T-helper 1 cell treated with Interleukin-12 subunit alpha and Interleukin-12 subunit beta and Interleukin-4 antibody, amounts not matched to agents 30 μg/mL and 1 μg/mL, for 36 hours (primary cell): ENCODE data around the gene OR51A7.
"Not testable (repeated sequence)": the region's sequence is repeated elsewhere in the genome, so short reads cannot be mapped to it uniquely, and the experiment has no call there.

Experiments used
- H3K27ac Mint-ChIP-seq: one replicate; pipeline ENCODE4 v1.8.0; 2021; ENCODE audit warnings: mild to moderate bottlenecking, mixed read lengths
- H3K27me3 Mint-ChIP-seq: one replicate; pipeline ENCODE4 v1.8.0; 2021; ENCODE audit warnings: low read depth, mixed read lengths
- H3K36me3 Mint-ChIP-seq: one replicate; pipeline ENCODE4 v1.8.0; 2021; ENCODE audit warnings: low read depth, mixed read lengths
- H3K4me1 Mint-ChIP-seq: one replicate; pipeline ENCODE4 v1.8.0; 2021; ENCODE audit warnings: low read depth, mixed read lengths
- H3K4me3 Mint-ChIP-seq: one replicate; pipeline ENCODE4 v1.8.0; 2021; ENCODE audit warnings: mild to moderate bottlenecking, moderate library complexity, mixed read lengths
- H3K9me3 Mint-ChIP-seq: one replicate; pipeline ENCODE4 v1.8.0; 2021; ENCODE audit warnings: mixed read lengths

OR51A7 gene, protein sequence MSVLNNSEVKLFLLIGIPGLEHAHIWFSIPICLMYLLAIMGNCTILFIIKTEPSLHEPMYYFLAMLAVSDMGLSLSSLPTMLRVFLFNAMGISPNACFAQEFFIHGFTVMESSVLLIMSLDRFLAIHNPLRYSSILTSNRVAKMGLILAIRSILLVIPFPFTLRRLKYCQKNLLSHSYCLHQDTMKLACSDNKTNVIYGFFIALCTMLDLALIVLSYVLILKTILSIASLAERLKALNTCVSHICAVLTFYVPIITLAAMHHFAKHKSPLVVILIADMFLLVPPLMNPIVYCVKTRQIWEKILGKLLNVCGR

DNA sequence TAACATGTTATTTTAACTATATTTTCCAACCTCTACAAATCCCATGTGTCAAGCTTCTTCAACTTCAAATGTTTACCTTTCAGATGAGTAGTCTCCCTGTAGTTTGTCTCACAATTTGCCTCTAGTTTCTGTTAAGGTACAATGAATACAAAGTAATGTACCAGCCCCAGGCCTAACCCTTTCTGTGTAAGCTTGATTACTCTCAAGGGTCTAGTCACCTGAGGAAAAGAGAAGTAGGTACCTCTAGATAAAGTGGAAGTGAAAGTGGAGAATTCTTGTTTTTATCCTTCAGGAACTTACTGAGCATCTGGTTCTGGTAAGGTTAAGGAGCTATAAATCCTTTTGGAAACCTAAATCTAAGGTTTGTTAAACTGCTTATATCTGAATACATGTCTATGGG, at the start of gene OR51A7:
Gene OR51A7 (plus strand): TSS at position 300 of the 400 bp plus-strand sequence. CDS start 3,587 bp downstream, outside the sequence.
- Mint-ChIP-seq H3K4me1 (no peaks in the 10 kb centered on the region), H3K36me3 (no peaks in the 10 kb centered on the region), H3K4me3 (no peak within 1 kb of the TSS), H3K27ac (no peak within 1 kb of the TSS), H3K27me3 (no peaks in the 10 kb centered on the region), H3K9me3 (no peaks in the 10 kb centered on the region)

DNA sequence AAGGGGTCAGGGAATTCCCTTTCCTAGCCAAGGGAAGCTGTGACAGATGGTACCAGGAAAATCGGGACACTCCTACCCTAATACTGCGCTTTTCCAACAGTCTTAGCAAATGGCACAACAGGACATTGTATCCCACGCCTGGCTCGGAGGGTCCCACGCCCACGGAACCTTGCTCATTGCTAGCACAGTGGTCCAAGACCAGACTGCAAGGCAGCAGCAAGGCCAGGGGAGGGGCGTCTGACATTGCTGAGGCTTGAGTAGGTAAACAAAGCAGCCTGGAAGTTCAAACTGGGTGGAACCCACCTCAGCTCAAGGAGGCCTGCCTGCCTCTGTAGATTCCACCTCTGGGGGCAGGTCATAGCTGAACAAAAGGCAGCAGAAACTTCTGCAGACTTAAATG, 49.3 kb upstream of the OR51A7 start:
- H3K27ac Mint-ChIP-seq, H3K9me3 Mint-ChIP-seq, H3K36me3 Mint-ChIP-seq, H3K4me1 Mint-ChIP-seq, H3K4me3 Mint-ChIP-seq, H3K27me3 Mint-ChIP-seq: not testable (repeated sequence)

DNA sequence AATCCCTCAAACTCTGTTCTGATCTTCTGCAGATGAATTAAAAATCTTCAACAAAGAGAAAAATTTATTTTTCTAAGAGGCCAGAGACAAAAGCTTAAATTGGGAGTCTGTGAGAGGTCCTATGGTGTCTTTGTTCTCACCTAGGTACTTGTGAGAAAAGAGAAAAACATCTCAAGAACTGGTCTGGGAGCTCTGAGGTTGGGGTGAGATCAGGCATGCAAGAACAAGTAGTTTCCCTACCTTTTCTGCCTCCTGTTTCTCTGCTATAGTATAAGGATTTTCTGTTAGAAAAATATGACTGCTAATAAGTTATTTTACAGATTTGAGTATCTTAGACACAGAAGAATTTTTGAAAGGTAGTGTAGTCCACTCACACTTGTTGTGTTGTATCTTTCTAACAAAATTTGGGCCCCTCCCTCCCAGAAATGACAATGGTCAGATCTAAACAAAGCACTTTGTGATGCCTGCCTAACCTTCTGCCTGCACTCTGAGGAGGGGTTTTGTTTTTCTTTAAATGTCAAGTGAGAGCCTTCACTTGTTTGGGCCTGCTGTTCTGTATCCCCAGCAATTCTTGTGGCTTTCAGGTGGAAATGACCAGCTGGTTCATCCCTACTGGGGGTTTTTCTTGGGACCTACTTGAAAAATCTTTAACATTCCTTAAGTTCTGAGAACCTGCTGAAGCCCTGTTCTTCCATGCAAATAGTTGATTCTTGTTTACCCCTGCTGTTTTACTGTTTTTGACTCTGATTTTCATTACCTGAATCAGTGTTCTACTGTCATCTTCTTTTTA, 40.9 kb upstream of the OR51A7 start:
- no peaks in the 10 kb centered on the region for H3K27me3 Mint-ChIP-seq
- no peak overlapping the region for H3K27ac Mint-ChIP-seq
- H3K4me1 Mint-ChIP-seq, result no peaks in the 10 kb centered on the region
- H3K4me3 Mint-ChIP-seq, result no peak overlapping the region
- no peaks in the 10 kb centered on the region for H3K36me3 Mint-ChIP-seq
- no peaks in the 10 kb centered on the region for H3K9me3 Mint-ChIP-seq

DNA sequence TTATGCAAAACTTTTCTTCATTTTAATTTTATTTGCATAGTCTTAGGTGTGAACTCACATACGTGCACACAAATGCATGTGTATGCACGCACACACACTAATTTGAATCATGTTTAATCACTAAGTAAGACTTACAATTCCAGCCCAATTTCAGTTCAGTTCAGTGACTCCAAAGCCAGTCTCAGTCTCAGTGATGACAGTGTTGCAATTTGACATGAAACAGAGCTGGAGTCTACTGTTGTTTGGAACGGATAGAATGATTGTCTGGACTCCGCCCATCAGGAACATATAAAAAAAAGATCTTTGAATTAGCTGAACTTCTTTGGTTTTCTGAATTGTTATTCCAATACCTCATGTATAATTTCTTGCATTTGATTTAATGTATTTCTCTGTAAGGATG, 39.7 kb upstream of the OR51A7 start:
- no peaks in the 10 kb centered on the region for H3K9me3 Mint-ChIP-seq
- H3K27ac Mint-ChIP-seq, result no peak overlapping the region
- H3K4me1 Mint-ChIP-seq, result no peaks in the 10 kb centered on the region
- no peaks in the 10 kb centered on the region for H3K27me3 Mint-ChIP-seq
- no peak overlapping the region for H3K4me3 Mint-ChIP-seq
- H3K36me3 Mint-ChIP-seq, result no peaks in the 10 kb centered on the region

DNA sequence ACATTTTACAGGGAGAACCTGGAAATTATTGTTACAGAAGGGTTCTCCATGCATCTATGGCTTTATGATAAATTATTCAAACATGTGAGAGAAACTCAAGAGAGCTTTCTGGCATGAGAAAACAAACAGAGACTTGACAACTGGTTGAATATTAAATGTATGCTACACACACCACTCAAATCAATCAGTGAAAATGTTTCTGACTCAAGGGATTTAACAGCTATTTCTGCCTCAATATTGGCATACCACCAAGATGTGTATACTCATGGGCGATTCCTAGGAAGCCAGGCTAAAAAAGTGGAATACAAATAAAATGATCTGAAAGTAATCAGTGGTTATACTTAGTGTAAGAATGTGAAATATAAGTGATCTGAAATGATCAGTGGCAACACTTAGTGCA, 37.7 kb upstream of the OR51A7 start:
- Mint-ChIP-seq H3K9me3 (no peaks in the 10 kb centered on the region), H3K27me3 (no peaks in the 10 kb centered on the region), H3K27ac (no peak overlapping the region), H3K4me1 (no peaks in the 10 kb centered on the region), H3K36me3 (no peaks in the 10 kb centered on the region), H3K4me3 (no peak overlapping the region)

DNA sequence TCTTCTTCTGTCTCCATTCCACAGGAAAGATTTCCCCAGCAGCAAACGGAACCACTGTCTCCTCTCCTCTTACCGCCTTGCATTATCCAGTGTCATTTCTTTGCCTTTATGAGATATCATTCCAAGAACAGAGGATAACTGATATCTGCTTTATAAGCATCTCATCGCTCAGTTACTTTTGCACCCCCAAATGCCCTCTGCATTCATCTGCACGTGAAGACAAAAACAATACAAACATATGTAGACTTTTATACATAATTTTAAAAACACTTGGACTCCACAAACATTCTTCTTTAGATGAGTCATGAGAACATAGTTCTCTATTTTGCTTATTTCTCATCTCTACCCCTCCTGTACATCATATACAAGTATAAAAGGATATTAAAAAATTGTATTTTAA, 22.4 kb upstream of the OR51A7 start:
- Mint-ChIP-seq H3K36me3 (no peaks in the 10 kb centered on the region), H3K4me1 (no peaks in the 10 kb centered on the region), H3K4me3 (no peak overlapping the region), H3K27ac (no peak overlapping the region), H3K9me3 (no peaks in the 10 kb centered on the region), H3K27me3 (no peaks in the 10 kb centered on the region)

DNA sequence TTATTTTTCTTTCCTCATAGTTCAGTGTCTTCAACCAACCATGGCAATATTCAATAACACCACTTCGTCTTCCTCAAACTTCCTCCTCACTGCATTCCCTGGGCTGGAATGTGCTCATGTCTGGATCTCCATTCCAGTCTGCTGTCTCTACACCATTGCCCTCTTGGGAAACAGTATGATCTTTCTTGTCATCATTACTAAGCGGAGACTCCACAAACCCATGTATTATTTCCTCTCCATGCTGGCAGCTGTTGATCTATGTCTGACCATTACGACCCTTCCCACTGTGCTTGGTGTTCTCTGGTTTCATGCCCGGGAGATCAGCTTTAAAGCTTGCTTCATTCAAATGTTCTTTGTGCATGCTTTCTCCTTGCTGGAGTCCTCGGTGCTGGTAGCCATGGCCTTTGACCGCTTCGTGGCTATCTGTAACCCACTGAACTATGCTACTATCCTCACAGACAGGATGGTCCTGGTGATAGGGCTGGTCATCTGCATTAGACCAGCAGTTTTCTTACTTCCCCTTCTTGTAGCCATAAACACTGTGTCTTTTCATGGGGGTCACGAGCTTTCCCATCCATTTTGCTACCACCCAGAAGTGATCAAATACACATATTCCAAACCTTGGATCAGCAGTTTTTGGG, 21.6 kb upstream of the OR51A7 start, which contains the start of gene OR51T1:
Gene OR51T1 (plus strand): TSS at position 41 of the 641 bp plus-strand sequence. CDS start 0 bp downstream, at position 41.
- Mint-ChIP-seq H3K27ac (no peak within 1 kb of the TSS), H3K4me3 (no peak within 1 kb of the TSS), H3K4me1 (no peaks in the 10 kb centered on the region), H3K9me3 (no peaks in the 10 kb centered on the region), H3K27me3 (no peaks in the 10 kb centered on the region), H3K36me3 (no peaks in the 10 kb centered on the region)

DNA sequence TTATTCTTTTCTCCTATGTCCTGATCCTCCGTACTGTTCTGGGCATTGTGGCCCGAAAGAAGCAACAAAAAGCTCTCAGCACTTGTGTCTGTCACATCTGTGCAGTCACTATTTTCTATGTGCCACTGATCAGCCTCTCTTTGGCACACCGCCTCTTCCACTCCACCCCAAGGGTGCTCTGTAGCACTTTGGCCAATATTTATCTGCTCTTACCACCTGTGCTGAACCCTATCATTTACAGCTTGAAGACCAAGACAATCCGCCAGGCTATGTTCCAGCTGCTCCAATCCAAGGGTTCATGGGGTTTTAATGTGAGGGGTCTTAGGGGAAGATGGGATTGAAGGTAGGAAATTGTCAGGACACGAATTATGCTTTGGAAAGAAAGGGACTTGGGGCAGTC, 21.0 kb upstream of the OR51A7 start:
- Mint-ChIP-seq H3K4me3 (no peak overlapping the region), H3K36me3 (no peaks in the 10 kb centered on the region), H3K27me3 (no peaks in the 10 kb centered on the region), H3K27ac (no peak overlapping the region), H3K4me1 (no peaks in the 10 kb centered on the region), H3K9me3 (no peaks in the 10 kb centered on the region)

DNA sequence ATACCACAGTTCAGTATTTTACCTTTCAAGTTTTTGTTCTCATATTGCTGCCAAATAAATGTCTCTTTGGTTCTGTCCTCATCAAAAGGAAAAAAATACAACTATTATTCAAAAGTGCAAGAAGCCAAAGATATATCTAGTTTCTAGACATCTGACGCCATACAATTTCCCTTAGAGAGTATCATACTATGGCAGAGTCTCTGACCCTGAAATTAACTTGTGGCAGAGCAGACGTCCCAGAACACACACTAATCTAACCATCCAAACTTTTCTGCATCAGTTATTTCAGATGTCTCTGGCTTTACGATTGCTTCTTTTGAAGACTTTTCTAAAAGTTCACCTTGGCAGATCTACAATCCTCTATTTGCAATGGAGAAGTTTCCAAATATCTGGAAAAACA, 19.2 kb upstream of the OR51A7 start:
- H3K36me3 Mint-ChIP-seq, result no peaks in the 10 kb centered on the region
- no peak overlapping the region for H3K27ac Mint-ChIP-seq
- H3K4me1 Mint-ChIP-seq, result no peaks in the 10 kb centered on the region
- H3K27me3 Mint-ChIP-seq, result no peaks in the 10 kb centered on the region
- no peak overlapping the region for H3K4me3 Mint-ChIP-seq
- no peaks in the 10 kb centered on the region for H3K9me3 Mint-ChIP-seq

DNA sequence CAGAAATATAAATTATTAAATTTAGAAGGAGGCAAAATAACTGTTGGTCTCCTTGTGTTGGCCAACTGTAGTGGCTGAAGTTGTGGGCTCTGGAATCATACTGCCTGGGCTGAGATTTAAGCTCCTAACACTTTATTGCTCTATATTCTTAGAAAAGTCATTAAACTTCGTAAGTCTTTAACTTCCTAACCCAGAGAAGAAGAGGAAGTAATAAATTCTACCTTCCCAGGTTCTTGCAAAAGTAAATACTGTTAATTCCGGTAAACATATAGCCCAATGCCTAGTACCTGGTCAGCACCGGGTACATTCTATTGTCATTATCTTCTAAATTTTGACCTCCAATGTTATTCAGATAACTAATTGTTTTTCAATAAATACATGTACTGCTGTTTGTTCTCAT, 17.4 kb upstream of the OR51A7 start:
- Mint-ChIP-seq H3K27ac (no peak overlapping the region), H3K27me3 (no peaks in the 10 kb centered on the region), H3K4me1 (no peaks in the 10 kb centered on the region), H3K36me3 (no peaks in the 10 kb centered on the region), H3K9me3 (no peaks in the 10 kb centered on the region), H3K4me3 (no peak overlapping the region)

DNA sequence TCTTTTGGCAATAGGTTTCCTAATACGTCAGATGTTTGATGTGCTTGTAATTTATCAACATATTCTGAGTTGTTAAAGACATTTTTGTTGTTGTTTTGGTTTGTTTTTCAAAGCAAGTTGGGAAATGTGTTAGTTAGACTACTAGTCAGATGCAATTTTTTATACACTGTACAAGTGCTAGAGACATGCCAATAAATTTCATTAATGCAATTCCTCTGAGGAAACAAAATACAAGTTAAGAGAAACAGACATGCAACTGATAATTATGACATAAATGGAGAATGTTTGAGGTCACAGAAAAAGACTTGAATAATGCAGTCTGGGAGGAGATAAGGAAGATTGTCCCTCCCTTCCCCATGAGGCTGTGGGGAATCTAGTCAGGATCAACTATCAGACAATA, 16.0 kb upstream of the OR51A7 start:
- Mint-ChIP-seq H3K27me3 (no peaks in the 10 kb centered on the region), H3K4me3 (no peak overlapping the region), H3K4me1 (no peaks in the 10 kb centered on the region), H3K9me3 (no peaks in the 10 kb centered on the region), H3K27ac (no peak overlapping the region), H3K36me3 (no peaks in the 10 kb centered on the region)

DNA sequence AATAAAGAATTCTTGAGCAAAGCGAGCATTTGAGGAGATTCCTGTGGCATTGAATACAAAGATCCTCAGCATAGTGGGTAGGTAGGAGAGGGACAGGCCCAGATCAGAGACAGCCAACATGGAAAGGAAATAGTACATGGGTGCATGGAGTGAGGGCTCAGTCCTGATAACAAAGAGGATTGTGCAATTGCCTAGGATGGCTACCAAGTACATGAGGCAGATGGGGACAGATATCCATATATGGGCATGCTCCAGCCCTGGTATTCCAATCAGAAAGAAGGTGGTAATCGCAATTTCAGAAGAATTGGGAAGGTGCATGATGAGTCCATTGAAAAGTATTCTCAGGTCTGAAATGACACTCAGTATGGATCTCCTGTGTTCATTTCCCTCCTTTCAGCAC, 13.3 kb upstream of the OR51A7 start:
- Mint-ChIP-seq H3K4me1 (no peaks in the 10 kb centered on the region), H3K9me3 (no peaks in the 10 kb centered on the region), H3K27ac (no peak overlapping the region), H3K4me3 (no peak overlapping the region), H3K36me3 (no peaks in the 10 kb centered on the region), H3K27me3 (no peaks in the 10 kb centered on the region)

DNA sequence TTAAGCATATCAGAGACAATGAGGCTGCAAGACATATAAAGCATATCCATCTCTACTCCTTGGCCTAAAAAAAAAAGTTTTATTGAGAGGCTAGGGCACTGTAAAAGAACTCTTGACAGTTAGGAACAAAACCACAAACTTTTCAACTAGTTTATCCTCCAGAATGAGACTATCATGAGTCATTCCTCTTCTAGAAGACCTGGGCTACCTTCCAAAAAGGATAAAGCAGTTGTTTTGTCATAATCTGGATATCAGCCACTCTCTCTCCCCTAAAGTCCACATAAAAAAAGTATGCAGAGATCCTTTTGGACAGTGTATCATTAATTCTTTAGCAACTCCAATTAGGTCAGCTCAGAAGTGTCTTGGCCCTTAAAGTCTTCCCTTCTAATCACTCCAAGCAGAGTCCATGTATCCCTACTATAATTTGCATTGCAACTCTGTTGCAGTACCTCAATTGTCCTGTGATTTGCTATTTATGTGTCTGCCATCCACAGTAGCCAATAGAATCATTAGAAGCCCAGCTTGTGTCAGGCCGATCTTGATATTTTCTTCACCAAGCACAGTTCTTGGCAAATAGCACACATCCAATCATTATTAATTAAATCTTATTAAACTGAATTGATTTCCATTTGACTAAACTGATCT, 11.5 kb upstream of the OR51A7 start:
- H3K4me1 Mint-ChIP-seq, result no peaks in the 10 kb centered on the region
- no peaks in the 10 kb centered on the region for H3K9me3 Mint-ChIP-seq
- no peak overlapping the region for H3K27ac Mint-ChIP-seq
- H3K4me3 Mint-ChIP-seq, result no peak overlapping the region
- H3K27me3 Mint-ChIP-seq, result no peaks in the 10 kb centered on the region
- no peaks in the 10 kb centered on the region for H3K36me3 Mint-ChIP-seq

DNA sequence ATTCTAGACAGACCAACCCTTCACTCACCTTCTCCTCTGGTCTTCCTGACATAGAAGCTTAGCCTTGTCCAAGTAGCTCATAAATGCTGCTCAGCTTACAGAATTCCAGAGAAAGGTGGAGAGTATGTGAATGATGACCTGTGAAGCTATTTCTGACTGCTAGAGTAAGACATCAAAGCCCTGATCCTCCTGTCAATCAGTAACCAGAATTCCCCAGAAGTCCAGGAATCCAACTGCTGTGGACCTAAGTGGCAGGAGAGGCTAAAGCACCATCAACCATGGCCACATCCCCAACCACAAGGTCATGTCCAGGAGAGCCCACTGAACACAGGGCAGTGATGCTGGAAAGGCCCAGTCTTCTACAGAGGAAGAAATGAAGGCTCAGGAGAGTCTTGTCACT, 13.0 kb downstream of the OR51A7 start:
- Mint-ChIP-seq H3K9me3 (no peaks in the 10 kb centered on the region), H3K4me3 (no peak overlapping the region), H3K36me3 (no peaks in the 10 kb centered on the region), H3K27me3 (no peaks in the 10 kb centered on the region), H3K27ac (no peak overlapping the region), H3K4me1 (no peaks in the 10 kb centered on the region)
